GM23338 (cell line): ENCODE results near the gene GRHL3. TPM values are rescaled to one million over a fixed set of nuclear protein-coding genes. Genes with fewer than 3 reads are reported as not detected.
A peak's percentile ranks its signal among the peaks of the same experiment; 100 is the strongest.

Source experiments
- ATAC-seq: fragments of 200-7000 bp; cut with Tn5 transposase; 3 replicates; pipeline ENCODE4 v1.9.1; 2020
- DNase-seq: peaks from one replicate; pipeline ENCODE4 v3.0.0-alpha.2; 2015; ENCODE audit warnings: low spot score
- H2AFZ ChIP-seq: fragments of 200-600 bp; sonication (generic); 2 replicates; pipeline ENCODE4 v1.8.0; 2016; ENCODE audit warnings: antibody characterized with exemption, mild to moderate bottlenecking, moderate library complexity
- H3F3A ChIP-seq: fragments of 200-600 bp; sonication (generic); replicated peaks from 2 replicates; pipeline ENCODE4 v1.8.0; 2017; ENCODE audit warnings: antibody characterized with exemption, mixed run types, low read depth
- H3K27ac ChIP-seq: fragments of 200-600 bp; sonication (generic); 2 replicates; pipeline ENCODE4 v1.6.1; 2016; ENCODE audit warnings: low read depth
- H3K27me3 ChIP-seq: fragments of 200-600 bp; sonication (generic); 2 replicates; pipeline ENCODE4 v1.8.0; 2016; ENCODE audit warnings: mild to moderate bottlenecking, mixed run types, moderate library complexity; ENCODE audit not compliant: insufficient read depth
- H3K36me3 ChIP-seq: fragments of 200-600 bp; sonication (generic); 2 replicates; pipeline ENCODE4 v1.8.0; 2016; ENCODE audit warnings: mild to moderate bottlenecking; ENCODE audit not compliant: insufficient read depth
- H3K4me1 ChIP-seq: fragments of 200-600 bp; sonication (generic); 2 replicates; pipeline ENCODE4 v1.8.0; 2016; ENCODE audit warnings: mild to moderate bottlenecking, moderate library complexity; ENCODE audit not compliant: insufficient read depth
- H3K4me2 ChIP-seq: fragments of 200-600 bp; sonication (generic); 2 replicates; pipeline ENCODE4 v1.7.1; 2017; ENCODE audit warnings: mixed run types
- H3K4me3 ChIP-seq: fragments of 200-600 bp; sonication (generic); 2 replicates; pipeline ENCODE4 v1.6.1; 2016; ENCODE audit warnings: mixed run types
- H3K79me2 ChIP-seq: fragments of 200-600 bp; sonication (generic); replicated peaks from 2 replicates; pipeline ENCODE4 v1.8.0; 2017; ENCODE audit warnings: mild to moderate bottlenecking; ENCODE audit not compliant: insufficient read depth
- H3K9me2 ChIP-seq: fragments of 200-600 bp; sonication (generic); 2 replicates; pipeline ENCODE4 v1.8.0; 2017; ENCODE audit not compliant: insufficient read depth
- H4K20me1 ChIP-seq: fragments of 200-600 bp; sonication (generic); replicated peaks from 2 replicates; pipeline ENCODE4 v1.8.0; 2017; ENCODE audit warnings: mild to moderate bottlenecking; ENCODE audit not compliant: insufficient read depth
- H3K27ac Mint-ChIP-seq: 2 replicates; pipeline ENCODE4 v1.8.0; 2020; ENCODE audit warnings: inconsistent platforms, mild to moderate bottlenecking, moderate library complexity, mixed read lengths
- H3K27me3 Mint-ChIP-seq: 3 replicates; pipeline ENCODE4 v1.8.0; 2022; ENCODE audit warnings: low read depth, mild to moderate bottlenecking, moderate library complexity, mixed read lengths, inconsistent platforms; ENCODE audit not compliant: insufficient read depth, poor library complexity
- H3K36me3 Mint-ChIP-seq: 3 replicates; pipeline ENCODE4 v1.8.0; 2021; ENCODE audit warnings: low read depth, mild to moderate bottlenecking, inconsistent platforms, moderate library complexity, mixed read lengths
- H3K4me1 Mint-ChIP-seq: 3 replicates; pipeline ENCODE4 v1.8.0; 2020; ENCODE audit warnings: mild to moderate bottlenecking, inconsistent platforms, mixed read lengths
- H3K4me3 Mint-ChIP-seq: 3 replicates; pipeline ENCODE4 v1.8.0; 2021; ENCODE audit warnings: moderate library complexity, mild to moderate bottlenecking, inconsistent platforms, mixed read lengths
- H3K9me3 Mint-ChIP-seq: 3 replicates; pipeline ENCODE4 v1.8.0; 2020; ENCODE audit warnings: moderate library complexity, mild to moderate bottlenecking, inconsistent platforms, mixed read lengths
- CREB1 ChIP-seq: fragments of 250-450 bp; sonication (Bioruptor Pico); IDR thresholded peaks from 2 replicates; pipeline ENCODE4 v1.5.0; 2020; ENCODE audit warnings: low read depth, mild to moderate bottlenecking, moderate library complexity
- EZH2 ChIP-seq: fragments of 200-600 bp; sonication (generic); IDR thresholded peaks from one replicate; pipeline ENCODE4 v1.8.0; 2017; ENCODE audit warnings: antibody characterized with exemption, mild to moderate bottlenecking, low read depth; ENCODE audit not compliant: unreplicated experiment
- EZH2phosphoT487 ChIP-seq: fragments of 200-600 bp; sonication (generic); IDR thresholded peaks from one replicate; pipeline ENCODE4 v1.8.1; 2018; ENCODE audit warnings: antibody characterized with exemption; ENCODE audit not compliant: unreplicated experiment
- NANOG ChIP-seq: IDR thresholded peaks from 2 replicates; pipeline ENCODE4 v1.6.1; 2016; ENCODE audit warnings: antibody characterized with exemption, borderline replicate concordance
- POLR2AphosphoS5 ChIP-seq: IDR thresholded peaks from 2 replicates; pipeline ENCODE4 v1.6.1; 2016; ENCODE audit warnings: antibody characterized with exemption, low read depth
- STAT1 ChIP-seq: IDR thresholded peaks from one replicate; pipeline ENCODE4 v1.6.1; 2016; ENCODE audit warnings: antibody characterized with exemption; ENCODE audit not compliant: unreplicated experiment
- ZNF114 ChIP-seq: fragments of 250-450 bp; sonication (Bioruptor Pico); IDR thresholded peaks from 2 replicates; pipeline ENCODE4 v1.5.0; 2020; ENCODE audit warnings: mild to moderate bottlenecking, moderate library complexity
- ZNF331 ChIP-seq: fragments of 250-450 bp; sonication (Bioruptor Pico); IDR thresholded peaks from 2 replicates; pipeline ENCODE4 v1.5.0; 2020; ENCODE audit warnings: low read depth, mild to moderate bottlenecking, moderate library complexity
- polyA plus RNA-seq: library from polyadenylated mRNA; unstranded; fragments of >200 nt; fragmentation: Nextera tagmentation; extraction: Ambion mirVana; gene quantifications from 2 replicates; pipeline ENCODE4 v1.2.1, GENCODE V29; 2016
- total RNA-seq: library from RNA; depleted of rRNA; stranded (reverse); fragments of >200 nt; shearing (Covaris generic); gene quantifications from 2 replicates; pipeline ENCODE4 v1.2.3, GENCODE V29; 2014
- TF ChIP-seq, protein P1 (sequence below): IDR thresholded peaks from one replicate; pipeline ENCODE4 v1.6.1; 2018; ENCODE audit warnings: antibody characterized with exemption; ENCODE audit not compliant: unreplicated experiment
- TF ChIP-seq, protein P2 (sequence below): IDR thresholded peaks from 2 replicates; pipeline ENCODE4 v1.6.1; 2016; ENCODE audit warnings: antibody characterized with exemption
- TF ChIP-seq, protein P3 (sequence below), 2 experiments: fragments of 200-600 bp in 1 of 2; sonication (generic) in 1 of 2; conservative IDR thresholded peaks; 2 replicates each; pipeline versions ENCODE4 v1.5.1 to v1.6.1; 2016 to 2017; ENCODE audit warnings: antibody characterized with exemption in 2 of 2, low read depth in 2 of 2, mild to moderate bottlenecking in 2 of 2, moderate library complexity in 1 of 2

Gene GRHL3
- total and polyA plus RNA-seq, 2 experiments from 2014 or later = 0.78 to 1.1 TPM

DNA sequence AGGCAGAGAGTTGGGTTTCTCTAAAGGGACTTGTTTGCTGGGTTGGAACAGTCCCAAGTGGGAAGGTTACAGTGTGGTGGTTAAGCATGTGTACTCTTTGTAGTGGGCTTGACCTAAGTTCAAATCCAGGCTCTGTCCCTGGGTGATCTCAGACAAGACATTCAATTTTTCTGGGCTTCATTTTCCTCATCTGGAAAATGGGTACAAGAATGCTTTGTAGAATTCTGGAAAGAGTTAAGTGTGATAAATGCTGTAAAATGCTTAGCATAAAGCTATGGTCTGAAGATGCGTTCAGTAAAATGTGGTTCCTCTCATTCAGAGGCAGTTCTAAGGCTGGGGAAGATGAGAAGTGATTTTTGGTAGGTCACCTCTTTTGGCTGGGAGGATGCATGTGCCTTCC is 805 bp downstream of the GRHL3 start:
- Histone ChIP-seq H3K79me2 (no peaks in the 10 kb centered on the region), H3K27me3 (peaks cover 46% of the 10 kb centered on the region), H3K9me2 (no peaks in the 10 kb centered on the region), H3F3A (peaks cover 8% of the 10 kb centered on the region; the same call in 1 of the 2 replicates), H4K20me1 (no peaks in the 10 kb centered on the region), H3K4me1 (peaks cover 32% of the 10 kb centered on the region), H3K36me3 (no peaks in the 10 kb centered on the region), H3K4me3 (peak overlapping the region; percentile 50), H3K4me2 (peak overlapping the region; percentile 70), H2AFZ (no peak overlapping the region), H3K27ac (no peak overlapping the region)
- peaks cover 46% of the 10 kb centered on the region for H3K27me3 Mint-ChIP-seq
- no peak overlapping the region for H3K27ac Mint-ChIP-seq
- no peak for DNase-seq
- TF ChIP-seq POLR2AphosphoS5 = no peak
- TF ChIP-seq NANOG = no peak
- TF ChIP-seq ZNF331 (CRISPR knock-in tag) = no peak
- no peak for TF ChIP-seq CREB1
- TF ChIP-seq, protein P1, sequence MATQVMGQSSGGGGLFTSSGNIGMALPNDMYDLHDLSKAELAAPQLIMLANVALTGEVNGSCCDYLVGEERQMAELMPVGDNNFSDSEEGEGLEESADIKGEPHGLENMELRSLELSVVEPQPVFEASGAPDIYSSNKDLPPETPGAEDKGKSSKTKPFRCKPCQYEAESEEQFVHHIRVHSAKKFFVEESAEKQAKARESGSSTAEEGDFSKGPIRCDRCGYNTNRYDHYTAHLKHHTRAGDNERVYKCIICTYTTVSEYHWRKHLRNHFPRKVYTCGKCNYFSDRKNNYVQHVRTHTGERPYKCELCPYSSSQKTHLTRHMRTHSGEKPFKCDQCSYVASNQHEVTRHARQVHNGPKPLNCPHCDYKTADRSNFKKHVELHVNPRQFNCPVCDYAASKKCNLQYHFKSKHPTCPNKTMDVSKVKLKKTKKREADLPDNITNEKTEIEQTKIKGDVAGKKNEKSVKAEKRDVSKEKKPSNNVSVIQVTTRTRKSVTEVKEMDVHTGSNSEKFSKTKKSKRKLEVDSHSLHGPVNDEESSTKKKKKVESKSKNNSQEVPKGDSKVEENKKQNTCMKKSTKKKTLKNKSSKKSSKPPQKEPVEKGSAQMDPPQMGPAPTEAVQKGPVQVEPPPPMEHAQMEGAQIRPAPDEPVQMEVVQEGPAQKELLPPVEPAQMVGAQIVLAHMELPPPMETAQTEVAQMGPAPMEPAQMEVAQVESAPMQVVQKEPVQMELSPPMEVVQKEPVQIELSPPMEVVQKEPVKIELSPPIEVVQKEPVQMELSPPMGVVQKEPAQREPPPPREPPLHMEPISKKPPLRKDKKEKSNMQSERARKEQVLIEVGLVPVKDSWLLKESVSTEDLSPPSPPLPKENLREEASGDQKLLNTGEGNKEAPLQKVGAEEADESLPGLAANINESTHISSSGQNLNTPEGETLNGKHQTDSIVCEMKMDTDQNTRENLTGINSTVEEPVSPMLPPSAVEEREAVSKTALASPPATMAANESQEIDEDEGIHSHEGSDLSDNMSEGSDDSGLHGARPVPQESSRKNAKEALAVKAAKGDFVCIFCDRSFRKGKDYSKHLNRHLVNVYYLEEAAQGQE = no peak
- TF ChIP-seq, protein P2, sequence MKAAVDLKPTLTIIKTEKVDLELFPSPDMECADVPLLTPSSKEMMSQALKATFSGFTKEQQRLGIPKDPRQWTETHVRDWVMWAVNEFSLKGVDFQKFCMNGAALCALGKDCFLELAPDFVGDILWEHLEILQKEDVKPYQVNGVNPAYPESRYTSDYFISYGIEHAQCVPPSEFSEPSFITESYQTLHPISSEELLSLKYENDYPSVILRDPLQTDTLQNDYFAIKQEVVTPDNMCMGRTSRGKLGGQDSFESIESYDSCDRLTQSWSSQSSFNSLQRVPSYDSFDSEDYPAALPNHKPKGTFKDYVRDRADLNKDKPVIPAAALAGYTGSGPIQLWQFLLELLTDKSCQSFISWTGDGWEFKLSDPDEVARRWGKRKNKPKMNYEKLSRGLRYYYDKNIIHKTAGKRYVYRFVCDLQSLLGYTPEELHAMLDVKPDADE = no peak
- no peak for TF ChIP-seq EZH2phosphoT487
- TF ChIP-seq, protein P3, sequence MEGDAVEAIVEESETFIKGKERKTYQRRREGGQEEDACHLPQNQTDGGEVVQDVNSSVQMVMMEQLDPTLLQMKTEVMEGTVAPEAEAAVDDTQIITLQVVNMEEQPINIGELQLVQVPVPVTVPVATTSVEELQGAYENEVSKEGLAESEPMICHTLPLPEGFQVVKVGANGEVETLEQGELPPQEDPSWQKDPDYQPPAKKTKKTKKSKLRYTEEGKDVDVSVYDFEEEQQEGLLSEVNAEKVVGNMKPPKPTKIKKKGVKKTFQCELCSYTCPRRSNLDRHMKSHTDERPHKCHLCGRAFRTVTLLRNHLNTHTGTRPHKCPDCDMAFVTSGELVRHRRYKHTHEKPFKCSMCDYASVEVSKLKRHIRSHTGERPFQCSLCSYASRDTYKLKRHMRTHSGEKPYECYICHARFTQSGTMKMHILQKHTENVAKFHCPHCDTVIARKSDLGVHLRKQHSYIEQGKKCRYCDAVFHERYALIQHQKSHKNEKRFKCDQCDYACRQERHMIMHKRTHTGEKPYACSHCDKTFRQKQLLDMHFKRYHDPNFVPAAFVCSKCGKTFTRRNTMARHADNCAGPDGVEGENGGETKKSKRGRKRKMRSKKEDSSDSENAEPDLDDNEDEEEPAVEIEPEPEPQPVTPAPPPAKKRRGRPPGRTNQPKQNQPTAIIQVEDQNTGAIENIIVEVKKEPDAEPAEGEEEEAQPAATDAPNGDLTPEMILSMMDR (conservative IDR thresholded peaks at IDR 0.05; ENCODE audit: low read depth in 2 of 2) = no peak
- no peak for TF ChIP-seq EZH2
- TF ChIP-seq STAT1 = no peak
- no peak for TF ChIP-seq ZNF114
- no peaks in the 10 kb centered on the region for H3K9me3 Mint-ChIP-seq
- peaks cover 46% of the 10 kb centered on the region for H3K4me1 Mint-ChIP-seq
- H3K36me3 Mint-ChIP-seq = no peaks in the 10 kb centered on the region
- no peak for ATAC-seq
- peak overlapping the region; percentile 77; the same call in 2 of the 3 replicates for H3K4me3 Mint-ChIP-seq
